GM12878 (cell line): Measurements from ENCODE around the gene TCP11.

ENCODE experiments used
- CREB1 ChIP-seq: IDR thresholded peaks from 2 replicates; pipeline ENCODE4 v1.6.1; 2012; ENCODE audit warnings: low read depth, mild to moderate bottlenecking, inconsistent platforms
- EP300 ChIP-seq, 2 experiments: fragments of 150-350 bp in 1 of 2; IDR thresholded peaks; 2 replicates each; pipeline ENCODE4 v1.6.1; 2011 to 2012; ENCODE audit warnings: low read depth in 2 of 2, low read length in 2 of 2, borderline replicate concordance in 1 of 2, improper control_type of control experiment in 1 of 2, inconsistent platforms in 1 of 2; ENCODE audit not compliant: control insufficient read depth in 1 of 2
- NRF1 ChIP-seq: conservative IDR thresholded peaks from 2 replicates; pipeline ENCODE4 v1.6.1; 2011; ENCODE audit warnings: mild to moderate bottlenecking, low read depth, low read length, improper control_type of control experiment
- RCOR1 ChIP-seq: conservative IDR thresholded peaks from 2 replicates; pipeline ENCODE4 v1.6.1; 2012; ENCODE audit warnings: low read depth, low read length, improper control_type of control experiment
- TAF1 ChIP-seq: IDR thresholded peaks from 2 replicates; pipeline ENCODE4 v1.6.1; 2011; ENCODE audit warnings: mild to moderate bottlenecking, low read depth, low read length, borderline replicate concordance
- TF ChIP-seq, protein P1 (sequence below): fragments of 450-650 bp; IDR thresholded peaks from 2 replicates; pipeline ENCODE4 v1.6.1; 2017; ENCODE audit warnings: borderline replicate concordance
- TF ChIP-seq, protein P2 (sequence below), 3 experiments: IDR thresholded peaks in 2 of 3; conservative IDR thresholded peaks in 1 of 3; 2 replicates each; pipeline ENCODE4 v1.5.1; 2011; ENCODE audit warnings: low read depth in 3 of 3, low read length in 3 of 3, mild to moderate bottlenecking in 3 of 3, control low read depth in 2 of 3, moderate library complexity in 2 of 3, inconsistent platforms in 1 of 3, mixed read lengths in 1 of 3; ENCODE audit not compliant: control insufficient read depth in 2 of 3, insufficient read depth in 1 of 3; ENCODE audit errors: extremely low read depth in 1 of 3

DNA sequence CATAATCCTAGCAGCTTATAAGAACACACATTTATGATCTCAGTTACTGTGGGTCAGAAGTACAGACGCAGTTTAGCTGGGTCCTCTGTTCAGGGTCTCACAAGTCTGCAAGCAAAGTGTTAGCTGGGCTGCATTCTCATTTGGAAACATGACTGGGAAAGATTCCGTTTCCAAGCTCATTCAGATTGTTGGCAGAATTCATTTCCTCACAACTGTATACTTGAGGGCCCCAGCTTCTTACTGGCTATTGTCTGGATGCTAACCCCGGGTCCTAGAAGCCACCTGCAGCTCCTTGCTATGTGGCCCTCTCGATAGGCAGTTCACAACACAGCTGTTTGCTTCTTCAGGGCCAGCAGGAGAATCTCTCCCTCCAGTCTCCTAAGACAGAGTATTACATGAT is 13.1 kb downstream of the TCP11 start:
- no peak for TF ChIP-seq CREB1
- TF ChIP-seq, protein P1, sequence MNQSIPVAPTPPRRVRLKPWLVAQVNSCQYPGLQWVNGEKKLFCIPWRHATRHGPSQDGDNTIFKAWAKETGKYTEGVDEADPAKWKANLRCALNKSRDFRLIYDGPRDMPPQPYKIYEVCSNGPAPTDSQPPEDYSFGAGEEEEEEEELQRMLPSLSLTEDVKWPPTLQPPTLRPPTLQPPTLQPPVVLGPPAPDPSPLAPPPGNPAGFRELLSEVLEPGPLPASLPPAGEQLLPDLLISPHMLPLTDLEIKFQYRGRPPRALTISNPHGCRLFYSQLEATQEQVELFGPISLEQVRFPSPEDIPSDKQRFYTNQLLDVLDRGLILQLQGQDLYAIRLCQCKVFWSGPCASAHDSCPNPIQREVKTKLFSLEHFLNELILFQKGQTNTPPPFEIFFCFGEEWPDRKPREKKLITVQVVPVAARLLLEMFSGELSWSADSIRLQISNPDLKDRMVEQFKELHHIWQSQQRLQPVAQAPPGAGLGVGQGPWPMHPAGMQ: no peak
- TF ChIP-seq, protein P2, sequence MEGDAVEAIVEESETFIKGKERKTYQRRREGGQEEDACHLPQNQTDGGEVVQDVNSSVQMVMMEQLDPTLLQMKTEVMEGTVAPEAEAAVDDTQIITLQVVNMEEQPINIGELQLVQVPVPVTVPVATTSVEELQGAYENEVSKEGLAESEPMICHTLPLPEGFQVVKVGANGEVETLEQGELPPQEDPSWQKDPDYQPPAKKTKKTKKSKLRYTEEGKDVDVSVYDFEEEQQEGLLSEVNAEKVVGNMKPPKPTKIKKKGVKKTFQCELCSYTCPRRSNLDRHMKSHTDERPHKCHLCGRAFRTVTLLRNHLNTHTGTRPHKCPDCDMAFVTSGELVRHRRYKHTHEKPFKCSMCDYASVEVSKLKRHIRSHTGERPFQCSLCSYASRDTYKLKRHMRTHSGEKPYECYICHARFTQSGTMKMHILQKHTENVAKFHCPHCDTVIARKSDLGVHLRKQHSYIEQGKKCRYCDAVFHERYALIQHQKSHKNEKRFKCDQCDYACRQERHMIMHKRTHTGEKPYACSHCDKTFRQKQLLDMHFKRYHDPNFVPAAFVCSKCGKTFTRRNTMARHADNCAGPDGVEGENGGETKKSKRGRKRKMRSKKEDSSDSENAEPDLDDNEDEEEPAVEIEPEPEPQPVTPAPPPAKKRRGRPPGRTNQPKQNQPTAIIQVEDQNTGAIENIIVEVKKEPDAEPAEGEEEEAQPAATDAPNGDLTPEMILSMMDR (IDR thresholded peaks at IDR 0.05 in 2 of 3, conservative IDR thresholded peaks at IDR 0.05 in 1 of 3; ENCODE audit: control insufficient read depth in 2 of 3, extremely low read depth in 1 of 3, insufficient read depth in 1 of 3, low read depth in 3 of 3, low read length in 3 of 3): no peak
- no peak for TF ChIP-seq TAF1
- no peak for TF ChIP-seq EP300 (IDR thresholded peaks at IDR 0.05; ENCODE audit: borderline replicate concordance in 1 of 2, control insufficient read depth in 1 of 2, low read depth in 2 of 2, low read length in 2 of 2)
- TF ChIP-seq NRF1: no peak
- no peak for TF ChIP-seq RCOR1
